GM13977 (cell line): Measurements from ENCODE around the gene EVC.

Experiments used
- DNase-seq: peaks from one replicate; pipeline ENCODE4 v3.0.0; 2012; ENCODE audit warnings: low spot score
- in situ Hi-C: fragments of 300-500 bp; cut with MboI; formaldehyde crosslinking; loops from one replicate; pipeline ENCODE4 v1.12.0; 2022; ENCODE audit warnings: low sequenced_read_pairs, low pct_unique_long_range_greater_than_20kb, mixed read lengths, inconsistent platforms; ENCODE audit not compliant: unreplicated experiment
- TF ChIP-seq, protein P1 (sequence below): IDR thresholded peaks from 2 replicates; pipeline ENCODE4 v1.5.1; 2012; ENCODE audit warnings: mild to moderate bottlenecking, control low read depth; ENCODE audit not compliant: insufficient read depth; ENCODE audit errors: extremely low read depth, missing control alignments

The EVC gene

DNA sequence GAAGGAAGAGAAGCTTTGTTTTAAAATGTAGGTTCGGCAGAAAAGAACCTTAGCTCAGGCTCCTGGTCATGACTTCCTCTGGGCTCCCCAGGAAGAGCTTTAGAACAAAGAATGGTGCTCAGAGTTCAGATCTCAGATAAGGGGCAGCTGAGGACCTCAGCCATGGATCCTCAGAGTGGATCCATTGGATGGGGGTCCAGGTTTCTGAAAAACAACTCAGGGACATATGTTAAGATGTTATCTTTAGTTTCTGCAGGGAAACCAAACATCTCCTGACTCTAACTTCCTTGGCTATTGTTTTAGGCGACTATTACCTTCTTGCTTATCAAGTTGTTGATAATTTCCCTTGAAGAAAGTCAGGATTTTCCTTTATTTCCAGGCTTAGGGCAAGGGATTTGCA is 5.4 kb downstream of the EVC start:
- TF ChIP-seq, protein P1, sequence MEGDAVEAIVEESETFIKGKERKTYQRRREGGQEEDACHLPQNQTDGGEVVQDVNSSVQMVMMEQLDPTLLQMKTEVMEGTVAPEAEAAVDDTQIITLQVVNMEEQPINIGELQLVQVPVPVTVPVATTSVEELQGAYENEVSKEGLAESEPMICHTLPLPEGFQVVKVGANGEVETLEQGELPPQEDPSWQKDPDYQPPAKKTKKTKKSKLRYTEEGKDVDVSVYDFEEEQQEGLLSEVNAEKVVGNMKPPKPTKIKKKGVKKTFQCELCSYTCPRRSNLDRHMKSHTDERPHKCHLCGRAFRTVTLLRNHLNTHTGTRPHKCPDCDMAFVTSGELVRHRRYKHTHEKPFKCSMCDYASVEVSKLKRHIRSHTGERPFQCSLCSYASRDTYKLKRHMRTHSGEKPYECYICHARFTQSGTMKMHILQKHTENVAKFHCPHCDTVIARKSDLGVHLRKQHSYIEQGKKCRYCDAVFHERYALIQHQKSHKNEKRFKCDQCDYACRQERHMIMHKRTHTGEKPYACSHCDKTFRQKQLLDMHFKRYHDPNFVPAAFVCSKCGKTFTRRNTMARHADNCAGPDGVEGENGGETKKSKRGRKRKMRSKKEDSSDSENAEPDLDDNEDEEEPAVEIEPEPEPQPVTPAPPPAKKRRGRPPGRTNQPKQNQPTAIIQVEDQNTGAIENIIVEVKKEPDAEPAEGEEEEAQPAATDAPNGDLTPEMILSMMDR: no peak
- no peak for DNase-seq
- in situ Hi-C loops: no loop called here

DNA sequence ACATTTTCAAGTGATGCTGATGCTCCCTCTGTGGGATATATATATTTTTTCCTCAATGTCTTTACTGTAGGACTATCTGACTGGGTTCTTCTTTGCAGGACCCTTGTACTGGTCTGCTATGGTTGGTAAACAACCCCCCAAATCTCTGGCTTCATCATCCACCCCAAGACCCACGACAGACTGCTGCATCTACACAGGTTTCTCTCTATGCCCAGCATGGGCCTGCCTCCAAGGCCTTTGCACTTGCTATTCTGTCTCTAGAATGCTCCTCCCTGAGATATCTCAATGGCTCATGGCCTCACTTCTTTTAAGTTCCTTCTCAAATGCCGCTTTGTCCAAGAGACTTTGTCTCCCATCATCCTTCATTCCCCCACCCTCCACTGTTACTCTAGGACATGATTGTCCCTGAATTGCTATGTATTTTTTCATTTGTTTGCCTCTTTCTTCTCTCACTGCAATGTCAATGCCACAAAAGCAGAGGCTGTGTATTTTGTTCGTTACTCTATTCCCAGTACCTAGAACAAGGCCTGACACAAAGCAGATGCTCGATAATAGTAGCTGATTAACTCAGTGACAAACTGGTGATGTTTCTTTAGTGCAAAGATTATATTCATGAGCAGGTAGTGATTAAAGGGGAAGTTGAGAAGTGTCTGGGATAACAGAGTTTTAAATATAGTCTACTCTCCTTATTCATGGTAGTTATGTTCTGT is 6.6 kb downstream of the EVC start:
- no peak for DNase-seq
- TF ChIP-seq, protein P1: no peak
- in situ Hi-C loops: no loop called here

DNA sequence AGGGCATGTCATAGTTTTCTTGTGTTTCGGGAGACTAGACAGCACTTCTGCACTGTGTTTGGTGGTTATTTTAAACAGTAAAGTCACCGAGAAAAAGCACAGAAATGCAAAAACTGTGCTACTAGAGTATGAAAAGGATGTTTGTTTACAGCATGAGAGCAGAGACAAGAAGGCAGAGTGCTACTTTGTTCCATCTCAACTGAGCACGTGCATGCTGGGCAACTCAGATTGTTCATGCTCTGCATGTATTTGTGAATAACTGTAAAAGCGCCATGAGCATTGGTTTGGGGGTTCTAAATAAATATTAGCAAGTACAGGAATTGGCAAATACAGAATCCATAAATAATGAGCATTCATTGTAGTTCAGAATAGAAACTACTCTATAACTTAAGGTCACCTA is 7.4 kb downstream of the EVC start:
- DNase-seq: no peak
- in situ Hi-C loops: no loop called here
- TF ChIP-seq, protein P1: no peak

DNA sequence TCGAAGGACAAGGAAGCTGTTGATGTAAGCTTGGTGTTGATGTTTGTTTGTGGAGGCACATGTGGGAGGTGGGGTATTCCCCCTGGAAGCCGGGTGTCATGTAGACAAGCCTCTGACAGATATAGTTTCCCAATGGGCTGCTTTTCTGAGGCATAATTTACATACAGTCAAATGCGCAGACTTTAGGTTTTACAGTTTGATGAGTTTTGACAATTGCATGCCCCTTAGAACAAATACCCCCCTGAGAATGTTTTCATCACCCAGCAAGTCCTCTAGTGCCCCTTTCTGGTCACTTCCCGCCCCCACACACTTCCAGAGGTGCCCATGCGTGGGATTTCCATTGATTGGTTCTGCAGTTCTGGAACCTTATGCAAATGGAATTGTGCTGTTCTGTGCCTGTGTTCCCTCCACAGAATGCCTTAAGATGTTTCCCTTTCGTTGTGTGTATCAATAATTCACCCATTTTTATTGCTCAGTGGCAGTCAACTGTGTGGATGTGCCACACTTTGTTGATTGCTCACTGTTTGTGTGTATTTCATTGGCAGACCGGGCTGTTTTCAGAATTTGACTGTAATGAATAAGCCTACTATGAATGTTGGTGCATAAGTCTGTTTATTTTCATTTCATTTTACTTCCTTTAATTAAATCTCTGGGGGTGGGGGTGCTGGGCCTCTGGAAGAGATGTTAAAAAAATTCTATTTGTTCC is 8.5 kb downstream of the EVC start:
- DNase-seq: no peak
- TF ChIP-seq, protein P1: no peak
- in situ Hi-C loops: no loop called here

DNA sequence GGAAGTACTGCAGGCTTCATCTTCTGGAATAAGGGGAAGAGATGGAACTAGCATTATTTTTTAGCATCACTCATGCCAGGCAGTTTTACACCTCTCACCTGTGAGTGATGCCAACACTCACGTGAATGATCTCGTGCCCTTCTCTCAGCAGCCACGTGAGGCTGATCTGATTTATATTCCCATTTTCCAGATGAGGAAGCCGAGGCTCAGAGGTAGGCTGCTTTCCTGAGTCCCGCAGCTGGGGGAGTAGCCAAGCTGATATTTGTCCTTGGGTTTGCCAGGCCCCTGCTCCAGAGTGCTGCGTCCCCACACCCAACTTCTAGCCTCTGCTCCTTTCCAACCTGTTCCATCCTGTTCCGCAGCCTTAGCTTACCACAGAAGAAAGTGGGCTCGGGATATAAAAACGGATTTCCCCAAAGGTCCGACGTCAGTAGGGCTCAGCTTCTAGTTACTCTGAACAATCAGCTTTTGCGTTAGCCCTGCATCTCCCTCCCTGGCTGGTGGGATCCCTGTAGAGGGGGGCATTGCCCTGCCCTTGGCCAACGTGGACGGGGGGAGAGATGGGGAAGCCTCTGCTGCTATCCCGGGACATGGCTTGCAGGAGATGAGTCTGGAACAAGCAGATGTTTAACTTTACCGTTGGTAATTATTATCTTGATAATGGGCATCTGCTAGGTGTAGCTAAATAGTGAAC is 9.3 kb downstream of the EVC start:
- DNase-seq: no peak
- TF ChIP-seq, protein P1: no peak
- in situ Hi-C loops: no loop called here

DNA sequence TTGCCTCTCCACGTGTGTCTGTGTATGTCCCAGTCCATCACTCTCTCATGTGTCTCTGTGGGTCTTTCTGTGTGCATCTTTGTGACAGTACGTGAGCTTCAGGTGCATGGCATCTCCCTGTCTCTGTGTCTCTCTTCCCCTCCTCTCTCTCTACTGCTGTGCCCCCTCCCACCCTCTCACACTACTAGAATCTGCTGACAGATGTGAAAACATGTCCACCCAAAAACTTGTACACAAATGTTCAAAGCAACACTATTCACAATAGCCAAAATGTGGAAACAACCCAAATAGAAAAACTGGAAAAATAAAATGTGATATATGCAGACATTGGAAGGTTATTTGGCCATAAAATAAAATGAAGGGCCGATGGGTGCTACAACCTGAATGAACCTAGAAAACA is 10.0 kb downstream of the EVC start:
- TF ChIP-seq, protein P1: no peak
- no peak for DNase-seq
- in situ Hi-C loops: no loop called here
